ENCODE data around the gene TBXAS1. TPM values are rescaled to one million over a fixed set of nuclear protein-coding genes. Genes with fewer than 3 reads are reported as not detected.
"Not testable (repeated sequence)": the region's sequence is repeated elsewhere in the genome, so short reads cannot be mapped to it uniquely, and the experiment has no call there.

The TBXAS1 gene
- total RNA-seq, 1 experiment from 2014 or later: not detected

GRCh38 chr7:139843211-139843537 lies 14.1 kb downstream of the TBXAS1 start:
- DNase-seq; H3K4me3 ChIP-seq (ENCODE audit: low read length); H3K4me2 ChIP-seq (ENCODE audit: low read depth, low read length, poor library complexity, severe bottlenecking); H3K27me3 ChIP-seq (ENCODE audit: low read length); H2AFZ ChIP-seq (ENCODE audit: low read length); H4K20me1 ChIP-seq (ENCODE audit: insufficient read depth, low read depth, low read length); H3K27ac ChIP-seq (ENCODE audit: low read length); H3K9ac ChIP-seq (ENCODE audit: low read length); H3K79me2 ChIP-seq (ENCODE audit: low read length); H3K4me1 ChIP-seq (ENCODE audit: low read length); H3K9me2 ChIP-seq (replicated peaks; ENCODE audit: insufficient read depth, low read length); H3K9me3 ChIP-seq (ENCODE audit: low read length); H3K36me3 ChIP-seq (ENCODE audit: insufficient read depth, low read length): not testable (repeated sequence)

- no peaks in the 10 kb centered on the region for H3K9me2 ChIP-seq (replicated peaks; ENCODE audit: insufficient read depth, low read length)
- H3K9ac ChIP-seq (ENCODE audit: low read length): no peak overlapping the region
- peak; percentile 17 for DNase-seq
- no peak overlapping the region for H3K27ac ChIP-seq (ENCODE audit: low read length)
- H3K9me3 ChIP-seq (ENCODE audit: low read length): no peaks in the 10 kb centered on the region
- no peaks in the 10 kb centered on the region for H3K27me3 ChIP-seq (ENCODE audit: low read length)
- no peak overlapping the region for H3K4me2 ChIP-seq (ENCODE audit: low read depth, low read length, poor library complexity, severe bottlenecking)
- H2AFZ ChIP-seq (ENCODE audit: low read length): no peak overlapping the region
- H3K79me2 ChIP-seq (ENCODE audit: low read length): no peaks in the 10 kb centered on the region
- H3K36me3 ChIP-seq (ENCODE audit: insufficient read depth, low read length): no peaks in the 10 kb centered on the region
- H4K20me1 ChIP-seq (ENCODE audit: insufficient read depth, low read depth, low read length): no peaks in the 10 kb centered on the region
- H3K4me3 ChIP-seq (ENCODE audit: low read length): no peak overlapping the region
- H3K4me1 ChIP-seq (ENCODE audit: low read length): no peaks in the 10 kb centered on the region
These were observed 15.8 kb downstream of the TBXAS1 start for GRCh38 chr7:139844779-139845442.

- Histone ChIP-seq H3K79me2 (ENCODE audit: low read length) (no peaks in the 10 kb centered on the region), H3K9me2 (replicated peaks; ENCODE audit: insufficient read depth, low read length) (no peaks in the 10 kb centered on the region), H3K27me3 (ENCODE audit: low read length) (no peaks in the 10 kb centered on the region), H3K9ac (ENCODE audit: low read length) (no peak overlapping the region), H3K27ac (ENCODE audit: low read length) (no peak overlapping the region), H3K9me3 (ENCODE audit: low read length) (no peaks in the 10 kb centered on the region), H4K20me1 (ENCODE audit: insufficient read depth, low read depth, low read length) (no peaks in the 10 kb centered on the region), H3K4me3 (ENCODE audit: low read length) (no peak overlapping the region), H3K36me3 (ENCODE audit: insufficient read depth, low read length) (no peaks in the 10 kb centered on the region), H3K4me2 (ENCODE audit: low read depth, low read length, poor library complexity, severe bottlenecking) (no peak overlapping the region), H3K4me1 (ENCODE audit: low read length) (no peaks in the 10 kb centered on the region), H2AFZ (ENCODE audit: low read length) (no peak overlapping the region)
- DNase-seq: no peak
These were observed 16.4 kb downstream of the TBXAS1 start for GRCh38 chr7:139845443-139845805.

- H3K9me2 ChIP-seq (replicated peaks; ENCODE audit: insufficient read depth, low read length): no peaks in the 10 kb centered on the region
- H3K4me1 ChIP-seq (ENCODE audit: low read length): no peaks in the 10 kb centered on the region
- no peaks in the 10 kb centered on the region for H3K27me3 ChIP-seq (ENCODE audit: low read length)
- no peak overlapping the region for H3K4me2 ChIP-seq (ENCODE audit: low read depth, low read length, poor library complexity, severe bottlenecking)
- H3K79me2 ChIP-seq (ENCODE audit: low read length): no peaks in the 10 kb centered on the region
- no peak overlapping the region for H3K9ac ChIP-seq (ENCODE audit: low read length)
- no peaks in the 10 kb centered on the region for H3K36me3 ChIP-seq (ENCODE audit: insufficient read depth, low read length)
- DNase-seq: peak; percentile 10
- no peak overlapping the region for H2AFZ ChIP-seq (ENCODE audit: low read length)
- H3K27ac ChIP-seq (ENCODE audit: low read length): no peak overlapping the region
- H4K20me1 ChIP-seq (ENCODE audit: insufficient read depth, low read depth, low read length): no peaks in the 10 kb centered on the region
- H3K4me3 ChIP-seq (ENCODE audit: low read length): no peak overlapping the region
- no peaks in the 10 kb centered on the region for H3K9me3 ChIP-seq (ENCODE audit: low read length)
These were observed 17.2 kb downstream of the TBXAS1 start for GRCh38 chr7:139846297-139846696.

GRCh38 chr7:139848274-139848673 lies 19.2 kb downstream of the TBXAS1 start:
- H3K79me2 ChIP-seq (ENCODE audit: low read length): no peaks in the 10 kb centered on the region
- H3K9me2 ChIP-seq (replicated peaks; ENCODE audit: insufficient read depth, low read length): no peaks in the 10 kb centered on the region
- no peak overlapping the region for H3K27ac ChIP-seq (ENCODE audit: low read length)
- no peak overlapping the region for H3K4me3 ChIP-seq (ENCODE audit: low read length)
- H3K4me1 ChIP-seq (ENCODE audit: low read length): no peaks in the 10 kb centered on the region
- DNase-seq: no peak
- H2AFZ ChIP-seq (ENCODE audit: low read length): no peak overlapping the region
- H3K36me3 ChIP-seq (ENCODE audit: insufficient read depth, low read length): no peaks in the 10 kb centered on the region
- H3K27me3 ChIP-seq (ENCODE audit: low read length): no peaks in the 10 kb centered on the region
- no peaks in the 10 kb centered on the region for H4K20me1 ChIP-seq (ENCODE audit: insufficient read depth, low read depth, low read length)
- no peak overlapping the region for H3K9ac ChIP-seq (ENCODE audit: low read length)
- no peak overlapping the region for H3K4me2 ChIP-seq (ENCODE audit: low read depth, low read length, poor library complexity, severe bottlenecking)
- H3K9me3 ChIP-seq (ENCODE audit: low read length): no peaks in the 10 kb centered on the region

GRCh38 chr7:139850906-139851305 lies 21.8 kb downstream of the TBXAS1 start:
- H3K9ac ChIP-seq (ENCODE audit: low read length): no peak overlapping the region
- DNase-seq: peak; percentile 12
- no peak overlapping the region for H3K4me3 ChIP-seq (ENCODE audit: low read length)
- H4K20me1 ChIP-seq (ENCODE audit: insufficient read depth, low read depth, low read length): no peaks in the 10 kb centered on the region
- no peak overlapping the region for H3K4me2 ChIP-seq (ENCODE audit: low read depth, low read length, poor library complexity, severe bottlenecking)
- H3K36me3 ChIP-seq (ENCODE audit: insufficient read depth, low read length): no peaks in the 10 kb centered on the region
- no peaks in the 10 kb centered on the region for H3K9me3 ChIP-seq (ENCODE audit: low read length)
- H3K4me1 ChIP-seq (ENCODE audit: low read length): no peaks in the 10 kb centered on the region
- H3K79me2 ChIP-seq (ENCODE audit: low read length): no peaks in the 10 kb centered on the region
- H2AFZ ChIP-seq (ENCODE audit: low read length): no peak overlapping the region
- no peaks in the 10 kb centered on the region for H3K9me2 ChIP-seq (replicated peaks; ENCODE audit: insufficient read depth, low read length)
- no peak overlapping the region for H3K27ac ChIP-seq (ENCODE audit: low read length)
- no peaks in the 10 kb centered on the region for H3K27me3 ChIP-seq (ENCODE audit: low read length)

- Histone ChIP-seq H3K9me2 (replicated peaks; ENCODE audit: insufficient read depth, low read length) (no peaks in the 10 kb centered on the region), H2AFZ (ENCODE audit: low read length) (no peak overlapping the region), H3K27me3 (ENCODE audit: low read length) (no peaks in the 10 kb centered on the region), H3K36me3 (ENCODE audit: insufficient read depth, low read length) (no peaks in the 10 kb centered on the region), H3K4me1 (ENCODE audit: low read length) (no peaks in the 10 kb centered on the region), H3K9me3 (ENCODE audit: low read length) (no peaks in the 10 kb centered on the region), H4K20me1 (ENCODE audit: insufficient read depth, low read depth, low read length) (no peaks in the 10 kb centered on the region), H3K27ac (ENCODE audit: low read length) (no peak overlapping the region), H3K9ac (ENCODE audit: low read length) (no peak overlapping the region), H3K79me2 (ENCODE audit: low read length) (no peaks in the 10 kb centered on the region), H3K4me3 (ENCODE audit: low read length) (no peak overlapping the region), H3K4me2 (ENCODE audit: low read depth, low read length, poor library complexity, severe bottlenecking) (no peak overlapping the region)
- peak; percentile 21 for DNase-seq
These were observed 22.9 kb downstream of the TBXAS1 start for GRCh38 chr7:139851770-139852481.

GRCh38 chr7:139852482-139852845 lies 23.4 kb downstream of the TBXAS1 start:
- Histone ChIP-seq H3K4me2 (ENCODE audit: low read depth, low read length, poor library complexity, severe bottlenecking) (no peak overlapping the region), H3K4me3 (ENCODE audit: low read length) (no peak overlapping the region), H3K27me3 (ENCODE audit: low read length) (no peaks in the 10 kb centered on the region), H3K27ac (ENCODE audit: low read length) (no peak overlapping the region), H3K9ac (ENCODE audit: low read length) (no peak overlapping the region), H2AFZ (ENCODE audit: low read length) (no peak overlapping the region), H4K20me1 (ENCODE audit: insufficient read depth, low read depth, low read length) (no peaks in the 10 kb centered on the region), H3K9me3 (ENCODE audit: low read length) (no peaks in the 10 kb centered on the region), H3K4me1 (ENCODE audit: low read length) (no peaks in the 10 kb centered on the region), H3K9me2 (replicated peaks; ENCODE audit: insufficient read depth, low read length) (no peaks in the 10 kb centered on the region), H3K36me3 (ENCODE audit: insufficient read depth, low read length) (no peaks in the 10 kb centered on the region), H3K79me2 (ENCODE audit: low read length) (no peaks in the 10 kb centered on the region)
- no peak for DNase-seq

Measured in Karpas-422 (cell line).